ENCODE measurements around the gene WDFY4. TPM values are rescaled to one million over a fixed set of nuclear protein-coding genes. Genes with fewer than 3 reads are reported as not detected.

Gene WDFY4
- total RNA-seq, 1 donor from 2014 or later, result not detected

DNA sequence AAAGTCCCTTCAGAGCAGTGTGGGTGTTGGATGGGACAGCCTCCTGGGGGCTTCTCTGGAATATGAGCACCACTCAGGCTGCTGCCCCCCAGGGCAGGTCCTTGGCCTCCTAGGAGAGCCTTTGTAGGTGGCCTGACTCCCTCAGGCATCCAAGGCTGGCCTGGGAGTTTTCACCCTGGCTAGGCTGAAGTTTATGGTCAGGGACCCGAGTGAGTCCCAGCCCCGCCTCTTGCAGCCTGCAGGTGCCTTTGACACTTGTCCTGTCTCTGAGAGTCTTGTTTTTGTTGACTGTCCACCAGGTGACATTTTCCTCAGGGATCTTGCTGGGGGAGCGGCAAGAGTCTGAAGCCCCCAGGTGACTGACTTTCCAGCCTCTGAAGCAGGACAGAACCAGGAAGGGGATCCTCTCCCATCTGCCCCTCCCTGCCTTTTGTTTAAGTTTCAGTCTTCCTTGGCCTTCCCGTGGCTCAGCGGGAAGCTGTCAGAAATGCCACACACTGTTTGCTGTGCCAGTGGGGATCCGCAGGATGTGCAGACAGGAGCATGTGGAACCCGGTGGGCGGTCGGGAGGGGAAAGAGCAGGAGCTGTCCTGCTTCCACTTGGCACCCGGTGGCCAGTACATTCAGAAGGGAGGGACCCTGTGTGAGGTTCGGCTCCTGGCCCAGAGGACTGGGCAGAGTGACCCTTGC, 195.5 kb downstream of the WDFY4 start:
- Mint-ChIP-seq H3K36me3 (ENCODE audit: unreplicated experiment) (no peaks in the 10 kb centered on the region), H3K4me1 (ENCODE audit: unreplicated experiment) (no peaks in the 10 kb centered on the region), H3K9me3 (ENCODE audit: unreplicated experiment) (no peaks in the 10 kb centered on the region), H3K27ac (ENCODE audit: unreplicated experiment) (no peak overlapping the region), H3K27me3 (ENCODE audit: unreplicated experiment) (no peaks in the 10 kb centered on the region), H3K4me3 (ENCODE audit: unreplicated experiment) (no peak overlapping the region)
- TF ChIP-seq, protein P1, sequence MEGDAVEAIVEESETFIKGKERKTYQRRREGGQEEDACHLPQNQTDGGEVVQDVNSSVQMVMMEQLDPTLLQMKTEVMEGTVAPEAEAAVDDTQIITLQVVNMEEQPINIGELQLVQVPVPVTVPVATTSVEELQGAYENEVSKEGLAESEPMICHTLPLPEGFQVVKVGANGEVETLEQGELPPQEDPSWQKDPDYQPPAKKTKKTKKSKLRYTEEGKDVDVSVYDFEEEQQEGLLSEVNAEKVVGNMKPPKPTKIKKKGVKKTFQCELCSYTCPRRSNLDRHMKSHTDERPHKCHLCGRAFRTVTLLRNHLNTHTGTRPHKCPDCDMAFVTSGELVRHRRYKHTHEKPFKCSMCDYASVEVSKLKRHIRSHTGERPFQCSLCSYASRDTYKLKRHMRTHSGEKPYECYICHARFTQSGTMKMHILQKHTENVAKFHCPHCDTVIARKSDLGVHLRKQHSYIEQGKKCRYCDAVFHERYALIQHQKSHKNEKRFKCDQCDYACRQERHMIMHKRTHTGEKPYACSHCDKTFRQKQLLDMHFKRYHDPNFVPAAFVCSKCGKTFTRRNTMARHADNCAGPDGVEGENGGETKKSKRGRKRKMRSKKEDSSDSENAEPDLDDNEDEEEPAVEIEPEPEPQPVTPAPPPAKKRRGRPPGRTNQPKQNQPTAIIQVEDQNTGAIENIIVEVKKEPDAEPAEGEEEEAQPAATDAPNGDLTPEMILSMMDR (IDR thresholded peaks at IDR 0.05), result no peak
- peak; percentile 77 for DNase-seq (ENCODE audit: extremely low spot score, unreplicated experiment)

DNA sequence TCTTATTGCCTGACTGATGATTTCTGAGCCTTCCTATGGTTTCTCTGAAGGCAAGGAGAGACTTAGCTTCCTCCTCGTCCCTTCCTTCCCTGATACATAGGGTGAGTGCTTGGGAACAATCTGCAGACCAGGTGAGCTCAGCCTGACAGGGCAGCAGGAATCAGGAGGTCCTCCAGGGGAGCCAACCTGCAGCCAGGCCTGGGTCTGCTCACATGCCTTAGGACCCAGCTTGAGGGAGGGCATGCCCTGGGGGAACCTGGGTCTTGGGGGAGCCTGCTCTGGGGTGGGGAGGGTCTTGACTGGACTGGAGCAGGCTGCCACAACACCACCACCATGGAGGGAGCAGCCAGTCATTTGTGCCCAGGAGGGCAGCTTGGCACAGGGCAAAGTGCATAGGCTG, 197.3 kb downstream of the WDFY4 start:
- Mint-ChIP-seq H3K27me3 (ENCODE audit: unreplicated experiment) (no peaks in the 10 kb centered on the region), H3K9me3 (ENCODE audit: unreplicated experiment) (no peaks in the 10 kb centered on the region), H3K27ac (ENCODE audit: unreplicated experiment) (no peak overlapping the region), H3K36me3 (ENCODE audit: unreplicated experiment) (no peaks in the 10 kb centered on the region), H3K4me3 (ENCODE audit: unreplicated experiment) (no peak overlapping the region), H3K4me1 (ENCODE audit: unreplicated experiment) (no peaks in the 10 kb centered on the region)
- peak; percentile 74 for DNase-seq (ENCODE audit: extremely low spot score, unreplicated experiment)
- TF ChIP-seq, protein P1 (IDR thresholded peaks at IDR 0.05), result no peak

DNA sequence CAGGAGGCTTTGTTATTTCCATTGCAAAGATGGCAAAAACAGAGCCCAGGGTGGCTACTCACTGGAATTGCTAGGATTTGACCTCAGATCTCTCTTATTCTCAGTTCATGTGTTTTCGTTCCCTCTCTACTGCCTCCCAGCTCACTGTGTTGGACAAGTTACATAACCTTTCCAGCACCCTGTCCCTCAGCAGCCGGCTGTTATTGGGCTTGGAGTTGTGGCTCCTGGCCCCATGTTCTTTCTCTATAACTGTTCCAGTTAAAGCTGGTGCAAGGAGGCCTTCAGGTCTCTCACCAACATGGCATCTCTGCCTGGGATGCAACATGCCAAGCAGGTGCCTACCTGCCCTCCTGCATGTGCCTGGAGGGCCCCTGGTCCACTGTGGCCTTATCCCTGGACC, 198.2 kb downstream of the WDFY4 start:
- DNase-seq (ENCODE audit: extremely low spot score, unreplicated experiment), result peak; percentile 74
- H3K36me3 Mint-ChIP-seq (ENCODE audit: unreplicated experiment), result no peaks in the 10 kb centered on the region
- H3K4me1 Mint-ChIP-seq (ENCODE audit: unreplicated experiment), result no peaks in the 10 kb centered on the region
- no peak overlapping the region for H3K27ac Mint-ChIP-seq (ENCODE audit: unreplicated experiment)
- no peak overlapping the region for H3K4me3 Mint-ChIP-seq (ENCODE audit: unreplicated experiment)
- no peaks in the 10 kb centered on the region for H3K9me3 Mint-ChIP-seq (ENCODE audit: unreplicated experiment)
- no peaks in the 10 kb centered on the region for H3K27me3 Mint-ChIP-seq (ENCODE audit: unreplicated experiment)
- TF ChIP-seq, protein P1 (IDR thresholded peaks at IDR 0.05), result no peak

DNA sequence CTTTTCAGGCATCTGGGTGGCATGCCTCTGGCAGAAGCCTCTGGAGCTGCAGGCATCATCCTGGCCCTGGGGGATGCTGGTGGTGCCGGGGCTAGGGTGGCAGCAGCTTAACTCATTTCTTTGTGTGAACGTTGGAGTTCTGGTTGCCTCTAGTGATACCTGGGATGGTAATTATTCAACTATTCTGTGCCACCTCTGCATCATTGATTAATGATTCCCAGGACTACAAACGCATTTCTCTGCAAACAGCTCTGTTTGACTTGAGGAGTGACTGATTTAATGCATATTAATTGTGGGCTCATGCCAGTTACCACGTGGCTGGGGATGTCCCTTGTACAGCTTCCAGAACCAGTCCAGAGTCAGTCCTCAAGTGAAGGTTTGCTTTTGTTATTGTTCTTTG, 199.0 kb downstream of the WDFY4 start:
- no peaks in the 10 kb centered on the region for H3K36me3 Mint-ChIP-seq (ENCODE audit: unreplicated experiment)
- TF ChIP-seq, protein P1 (IDR thresholded peaks at IDR 0.05), result no peak
- H3K4me1 Mint-ChIP-seq (ENCODE audit: unreplicated experiment), result no peaks in the 10 kb centered on the region
- H3K4me3 Mint-ChIP-seq (ENCODE audit: unreplicated experiment), result no peak overlapping the region
- DNase-seq (ENCODE audit: extremely low spot score, unreplicated experiment), result peak; percentile 42
- no peaks in the 10 kb centered on the region for H3K27me3 Mint-ChIP-seq (ENCODE audit: unreplicated experiment)
- H3K27ac Mint-ChIP-seq (ENCODE audit: unreplicated experiment), result no peak overlapping the region
- H3K9me3 Mint-ChIP-seq (ENCODE audit: unreplicated experiment), result no peaks in the 10 kb centered on the region

DNA sequence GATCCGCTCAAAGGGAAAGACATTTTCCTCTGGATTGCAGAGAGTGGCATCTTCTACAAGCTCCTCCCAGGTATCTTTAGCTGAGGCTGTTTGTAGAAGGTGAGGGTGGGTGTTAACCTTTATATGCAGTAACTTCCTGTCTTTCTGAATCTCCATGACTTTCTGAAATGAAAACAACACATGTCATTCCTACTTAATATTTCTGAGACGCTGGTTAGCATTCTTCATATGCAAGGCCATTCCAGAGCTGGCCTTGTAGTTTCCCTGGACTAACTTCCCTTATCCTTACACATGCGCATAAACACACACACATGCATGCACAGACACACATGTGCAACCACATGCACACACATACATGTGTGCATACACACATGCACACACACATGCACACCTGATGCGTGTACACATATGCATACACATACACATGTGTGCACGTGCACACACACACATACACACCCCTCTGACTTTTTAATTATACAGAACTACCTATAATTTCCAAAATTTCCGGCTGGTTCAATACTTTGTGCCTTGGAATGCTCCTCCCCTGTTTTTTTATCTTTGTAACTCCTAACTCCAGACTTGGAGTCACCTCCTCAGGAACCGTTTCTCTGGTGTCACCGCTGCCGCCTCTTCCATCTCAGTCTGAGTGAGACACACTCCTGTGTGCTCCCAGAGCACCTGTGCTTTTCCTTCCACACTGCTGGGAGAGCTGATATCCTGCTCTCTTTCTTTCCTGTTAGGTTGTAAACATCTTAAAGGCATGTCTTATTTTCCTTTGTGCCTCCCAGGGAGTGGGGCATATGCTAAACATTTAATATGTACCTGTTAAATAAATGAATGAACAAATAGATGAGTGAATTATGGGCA, 199.7 kb downstream of the WDFY4 start:
- Mint-ChIP-seq H3K27ac (ENCODE audit: unreplicated experiment) (no peak overlapping the region), H3K9me3 (ENCODE audit: unreplicated experiment) (no peaks in the 10 kb centered on the region), H3K27me3 (ENCODE audit: unreplicated experiment) (no peaks in the 10 kb centered on the region), H3K4me1 (ENCODE audit: unreplicated experiment) (no peaks in the 10 kb centered on the region), H3K36me3 (ENCODE audit: unreplicated experiment) (no peaks in the 10 kb centered on the region), H3K4me3 (ENCODE audit: unreplicated experiment) (no peak overlapping the region)
- DNase-seq (ENCODE audit: extremely low spot score, unreplicated experiment), result peak; percentile 54
- TF ChIP-seq, protein P1 (IDR thresholded peaks at IDR 0.05), result no peak
